Liver (tissue), 9 donors: Measurements from ENCODE around the gene PELI1. TPM values are rescaled to one million over a fixed set of nuclear protein-coding genes. Genes with fewer than 3 reads are reported as not detected.

ENCODE experiments used
- DNase-seq: peaks from one replicate; pipeline ENCODE4 v3.0.0-alpha.2; 2017; ENCODE audit warnings: low spot score
- H3K27ac ChIP-seq, 2 donors: one replicate each; pipeline ENCODE4 v1.7.0; 2013; ENCODE audit warnings: inconsistent platforms in 2 of 2, low read length in 2 of 2, control low read depth in 1 of 2, low read depth in 1 of 2, mild to moderate bottlenecking in 1 of 2
- H3K27me3 ChIP-seq, 4 donors: one replicate each; pipeline versions ENCODE4 v1.6.1 to v1.7.0; 2013; ENCODE audit warnings: low read length in 3 of 4, inconsistent platforms in 1 of 4, mild to moderate bottlenecking in 1 of 4, moderate library complexity in 1 of 4; ENCODE audit not compliant: control insufficient read depth in 4 of 4, insufficient read depth in 4 of 4
- H3K36me3 ChIP-seq, 4 donors: one replicate each; pipeline versions ENCODE4 v1.6.1 to v1.7.0; 2013; ENCODE audit warnings: low read length in 3 of 4, mild to moderate bottlenecking in 3 of 4, low read depth in 1 of 4, moderate library complexity in 1 of 4; ENCODE audit not compliant: control insufficient read depth in 4 of 4, insufficient read depth in 3 of 4
- H3K4me1 ChIP-seq, 4 donors: one replicate each; pipeline versions ENCODE4 v1.6.1 to v1.7.0; 2013; ENCODE audit warnings: low read length in 3 of 4, mild to moderate bottlenecking in 3 of 4, moderate library complexity in 1 of 4; ENCODE audit not compliant: control insufficient read depth in 4 of 4, insufficient read depth in 4 of 4
- H3K4me3 ChIP-seq, 3 donors: one replicate each; pipeline versions ENCODE4 v1.6.1 to v1.7.0; 2013; ENCODE audit warnings: low read length in 3 of 3, control low read depth in 1 of 3, low read depth in 1 of 3, mild to moderate bottlenecking in 1 of 3
- H3K9ac ChIP-seq, 2 donors: one replicate each; pipeline ENCODE4 v1.7.0; 2013; ENCODE audit warnings: low read length in 2 of 2, mild to moderate bottlenecking in 2 of 2, moderate library complexity in 2 of 2, control low read depth in 1 of 2, low read depth in 1 of 2
- H3K9me3 ChIP-seq, 4 donors: one replicate each; pipeline versions ENCODE4 v1.6.1 to v1.7.0; 2013; ENCODE audit warnings: low read length in 3 of 4; ENCODE audit not compliant: control insufficient read depth in 4 of 4
- EGR1 ChIP-seq, 2 donors: IDR thresholded peaks; 2 replicates each; pipeline ENCODE4 v1.6.1; 2016 to 2018; ENCODE audit warnings: antibody characterized with exemption in 2 of 2, low read depth in 2 of 2
- FOXA1 ChIP-seq: IDR thresholded peaks from 2 replicates; pipeline ENCODE4 v1.6.1; 2016; ENCODE audit warnings: antibody characterized with exemption
- GABPA ChIP-seq, 2 donors: IDR thresholded peaks in 1 of 2; conservative IDR thresholded peaks in 1 of 2; 2 replicates each; pipeline ENCODE4 v1.6.1; 2016; ENCODE audit warnings: antibody characterized with exemption in 2 of 2, mild to moderate bottlenecking in 1 of 2, moderate library complexity in 1 of 2
- HNF4A ChIP-seq, 2 donors: conservative IDR thresholded peaks; 2 replicates each; pipeline ENCODE4 v1.6.1; 2016; ENCODE audit warnings: antibody characterized with exemption in 2 of 2, mild to moderate bottlenecking in 2 of 2
- JUND ChIP-seq, 2 donors: IDR thresholded peaks; 2 replicates each; pipeline ENCODE4 v1.6.1; 2016; ENCODE audit warnings: antibody characterized with exemption in 2 of 2
- NR2F2 ChIP-seq: IDR thresholded peaks from 2 replicates; pipeline ENCODE4 v1.6.1; 2016; ENCODE audit warnings: antibody characterized with exemption
- RAD21 ChIP-seq, 2 donors: IDR thresholded peaks; 2 replicates each; pipeline ENCODE4 v1.6.1; 2016; ENCODE audit warnings: antibody characterized with exemption in 2 of 2, mild to moderate bottlenecking in 2 of 2
- RXRA ChIP-seq, 2 donors: IDR thresholded peaks; 2 replicates each; pipeline ENCODE4 v1.6.1; 2017 to 2018; ENCODE audit warnings: antibody characterized with exemption in 2 of 2, mild to moderate bottlenecking in 1 of 2
- SP1 ChIP-seq: IDR thresholded peaks from 2 replicates; pipeline ENCODE4 v1.6.1; 2018; ENCODE audit warnings: antibody characterized with exemption, mild to moderate bottlenecking
- YY1 ChIP-seq: IDR thresholded peaks from 2 replicates; pipeline ENCODE4 v1.6.1; 2016; ENCODE audit warnings: antibody characterized with exemption, mild to moderate bottlenecking
- WGBS: extraction: QIAGEN DNeasy Blood & Tissue Kit; methylation state at CpG from one replicate; pipeline ENCODE4 v1.1.7; 2013; 5-methylcytosine and 5-hydroxymethylcytosine counted together
- polyA plus RNA-seq, 2 donors: library from polyadenylated mRNA; stranded (reverse) in 1 of 2; unstranded in 1 of 2; fragments of 200-250 nt in 1 of 2; fragments of >200 nt in 1 of 2; fragmentation: Nextera tagmentation in 1 of 2; extraction: Ambion mirVana in 1 of 2; gene quantifications; one replicate each; pipeline versions ENCODE4 v1.2.1 to v1.2.3, GENCODE V29; 2013 to 2015
- total RNA-seq, 2 donors: library from RNA; depleted of rRNA; stranded (reverse); fragments of >200 nt; gene quantifications; one replicate each; pipeline ENCODE4 v1.2.3, GENCODE V29; 2014
- TF ChIP-seq, protein P1 (sequence below): fragments of 150-350 bp; IDR thresholded peaks from 2 replicates; pipeline ENCODE4 v1.5.1; 2017; ENCODE audit warnings: improper control_type of control experiment, low read depth, low read length; ENCODE audit not compliant: missing input control
- TF ChIP-seq, protein P2 (sequence below): IDR thresholded peaks from 2 replicates; pipeline ENCODE4 v1.6.1; 2016; ENCODE audit warnings: antibody characterized with exemption
- TF ChIP-seq, protein P3 (sequence below): IDR thresholded peaks from 2 replicates; pipeline ENCODE4 v1.6.1; 2016; ENCODE audit warnings: antibody characterized with exemption, mild to moderate bottlenecking
- TF ChIP-seq, protein P4 (sequence below): IDR thresholded peaks from 2 replicates; pipeline ENCODE4 v1.6.1; 2016; ENCODE audit warnings: antibody characterized with exemption
- TF ChIP-seq, protein P5 (sequence below): IDR thresholded peaks from 2 replicates; pipeline ENCODE4 v1.6.1; 2016; ENCODE audit warnings: antibody characterized with exemption
- donor health status: healthy.
- donor health status: healthy.
- donor health status: healthy.
- donor health status: healthy.
- donor health status: healthy.

PELI1 gene
- total and polyA plus RNA-seq, 4 donors, result 4.5 to 21.3 (median 7.4) TPM

DNA sequence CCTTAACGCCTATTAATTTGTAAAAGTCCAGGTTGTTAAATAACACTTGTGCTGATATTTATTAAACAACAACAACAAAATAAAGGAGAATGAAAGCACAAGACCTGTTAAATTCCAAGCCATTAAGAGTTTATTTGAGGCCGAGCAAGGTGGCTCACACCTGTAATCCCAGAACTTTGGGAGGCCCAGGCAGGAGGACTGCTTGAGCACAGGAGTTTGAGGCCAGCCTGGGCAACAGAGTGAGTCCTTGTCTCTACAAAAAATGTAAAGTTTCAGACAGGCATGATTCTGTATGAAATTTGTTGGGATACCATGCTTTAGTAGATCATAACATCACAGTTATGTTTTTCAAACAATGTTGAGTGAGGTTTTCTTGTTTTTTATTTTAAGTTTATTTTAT, 17.1 kb downstream of the PELI1 start:
- no peaks in the 10 kb centered on the region for H3K27me3 ChIP-seq
- 92% methylated on average over 2 of the region's 2 CpGs for WGBS
- TF ChIP-seq EGR1 (IDR thresholded peaks at IDR 0.05; ENCODE audit: low read depth in 2 of 2) (no peak), YY1 (no peak), JUND (IDR thresholded peaks at IDR 0.05) (no peak), RAD21 (IDR thresholded peaks at IDR 0.05) (no peak), GABPA (IDR thresholded peaks at IDR 0.05 in 1 of 2, conservative IDR thresholded peaks at IDR 0.05 in 1 of 2) (no peak), NR2F2 (no peak)
- TF ChIP-seq, protein P1, sequence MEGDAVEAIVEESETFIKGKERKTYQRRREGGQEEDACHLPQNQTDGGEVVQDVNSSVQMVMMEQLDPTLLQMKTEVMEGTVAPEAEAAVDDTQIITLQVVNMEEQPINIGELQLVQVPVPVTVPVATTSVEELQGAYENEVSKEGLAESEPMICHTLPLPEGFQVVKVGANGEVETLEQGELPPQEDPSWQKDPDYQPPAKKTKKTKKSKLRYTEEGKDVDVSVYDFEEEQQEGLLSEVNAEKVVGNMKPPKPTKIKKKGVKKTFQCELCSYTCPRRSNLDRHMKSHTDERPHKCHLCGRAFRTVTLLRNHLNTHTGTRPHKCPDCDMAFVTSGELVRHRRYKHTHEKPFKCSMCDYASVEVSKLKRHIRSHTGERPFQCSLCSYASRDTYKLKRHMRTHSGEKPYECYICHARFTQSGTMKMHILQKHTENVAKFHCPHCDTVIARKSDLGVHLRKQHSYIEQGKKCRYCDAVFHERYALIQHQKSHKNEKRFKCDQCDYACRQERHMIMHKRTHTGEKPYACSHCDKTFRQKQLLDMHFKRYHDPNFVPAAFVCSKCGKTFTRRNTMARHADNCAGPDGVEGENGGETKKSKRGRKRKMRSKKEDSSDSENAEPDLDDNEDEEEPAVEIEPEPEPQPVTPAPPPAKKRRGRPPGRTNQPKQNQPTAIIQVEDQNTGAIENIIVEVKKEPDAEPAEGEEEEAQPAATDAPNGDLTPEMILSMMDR, result no peak
- TF ChIP-seq, protein P2, sequence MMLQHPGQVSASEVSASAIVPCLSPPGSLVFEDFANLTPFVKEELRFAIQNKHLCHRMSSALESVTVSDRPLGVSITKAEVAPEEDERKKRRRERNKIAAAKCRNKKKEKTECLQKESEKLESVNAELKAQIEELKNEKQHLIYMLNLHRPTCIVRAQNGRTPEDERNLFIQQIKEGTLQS, result no peak
- TF ChIP-seq, protein P3, sequence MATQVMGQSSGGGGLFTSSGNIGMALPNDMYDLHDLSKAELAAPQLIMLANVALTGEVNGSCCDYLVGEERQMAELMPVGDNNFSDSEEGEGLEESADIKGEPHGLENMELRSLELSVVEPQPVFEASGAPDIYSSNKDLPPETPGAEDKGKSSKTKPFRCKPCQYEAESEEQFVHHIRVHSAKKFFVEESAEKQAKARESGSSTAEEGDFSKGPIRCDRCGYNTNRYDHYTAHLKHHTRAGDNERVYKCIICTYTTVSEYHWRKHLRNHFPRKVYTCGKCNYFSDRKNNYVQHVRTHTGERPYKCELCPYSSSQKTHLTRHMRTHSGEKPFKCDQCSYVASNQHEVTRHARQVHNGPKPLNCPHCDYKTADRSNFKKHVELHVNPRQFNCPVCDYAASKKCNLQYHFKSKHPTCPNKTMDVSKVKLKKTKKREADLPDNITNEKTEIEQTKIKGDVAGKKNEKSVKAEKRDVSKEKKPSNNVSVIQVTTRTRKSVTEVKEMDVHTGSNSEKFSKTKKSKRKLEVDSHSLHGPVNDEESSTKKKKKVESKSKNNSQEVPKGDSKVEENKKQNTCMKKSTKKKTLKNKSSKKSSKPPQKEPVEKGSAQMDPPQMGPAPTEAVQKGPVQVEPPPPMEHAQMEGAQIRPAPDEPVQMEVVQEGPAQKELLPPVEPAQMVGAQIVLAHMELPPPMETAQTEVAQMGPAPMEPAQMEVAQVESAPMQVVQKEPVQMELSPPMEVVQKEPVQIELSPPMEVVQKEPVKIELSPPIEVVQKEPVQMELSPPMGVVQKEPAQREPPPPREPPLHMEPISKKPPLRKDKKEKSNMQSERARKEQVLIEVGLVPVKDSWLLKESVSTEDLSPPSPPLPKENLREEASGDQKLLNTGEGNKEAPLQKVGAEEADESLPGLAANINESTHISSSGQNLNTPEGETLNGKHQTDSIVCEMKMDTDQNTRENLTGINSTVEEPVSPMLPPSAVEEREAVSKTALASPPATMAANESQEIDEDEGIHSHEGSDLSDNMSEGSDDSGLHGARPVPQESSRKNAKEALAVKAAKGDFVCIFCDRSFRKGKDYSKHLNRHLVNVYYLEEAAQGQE, result no peak
- TF ChIP-seq, protein P4, sequence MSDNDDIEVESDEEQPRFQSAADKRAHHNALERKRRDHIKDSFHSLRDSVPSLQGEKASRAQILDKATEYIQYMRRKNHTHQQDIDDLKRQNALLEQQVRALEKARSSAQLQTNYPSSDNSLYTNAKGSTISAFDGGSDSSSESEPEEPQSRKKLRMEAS, result no peak
- no peak for DNase-seq
- H3K9ac ChIP-seq, result no peak overlapping the region
- peaks cover 0 to 4% (median 0%) of the 10 kb centered on the region in 4 donors for H3K4me1 ChIP-seq
- H3K27ac ChIP-seq, result no peak overlapping the region
- H3K36me3 ChIP-seq, result no peaks in the 10 kb centered on the region
- H3K9me3 ChIP-seq, result no peaks in the 10 kb centered on the region
- H3K4me3 ChIP-seq, result no peak overlapping the region

DNA sequence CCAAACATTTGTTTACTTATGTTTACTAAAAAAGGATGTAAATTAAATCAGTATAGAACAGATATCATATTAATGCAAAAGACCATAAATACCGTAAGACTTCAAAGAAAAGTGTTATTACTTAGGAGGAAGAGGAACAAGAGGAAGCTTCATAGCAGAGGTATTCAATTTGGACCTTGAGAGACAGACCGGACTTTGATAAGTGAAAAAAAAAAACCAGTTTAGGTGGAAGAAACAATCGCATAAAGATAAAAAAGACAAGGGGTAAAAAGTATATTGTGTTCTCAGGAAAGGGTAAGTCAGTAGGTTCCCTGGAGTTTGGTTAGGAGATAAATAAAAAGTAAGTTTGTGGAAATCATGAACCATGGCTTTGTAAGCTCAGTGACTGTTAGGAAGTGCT, 17.6 kb downstream of the PELI1 start:
- WGBS, result 70% methylated on average over 3 of the region's 3 CpGs
- no peak overlapping the region for H3K4me3 ChIP-seq
- peaks cover 0 to under 1% (median 0%) of the 10 kb centered on the region in 4 donors for H3K4me1 ChIP-seq
- H3K9ac ChIP-seq, result no peak overlapping the region
- H3K27me3 ChIP-seq, result no peaks in the 10 kb centered on the region
- H3K36me3 ChIP-seq, result no peaks in the 10 kb centered on the region
- TF ChIP-seq HNF4A (conservative IDR thresholded peaks at IDR 0.05) (no peak), RXRA (IDR thresholded peaks at IDR 0.05) (no peak), SP1 (no peak)
- H3K9me3 ChIP-seq, result no peaks in the 10 kb centered on the region
- H3K27ac ChIP-seq, result no peak overlapping the region
- no peak for DNase-seq

DNA sequence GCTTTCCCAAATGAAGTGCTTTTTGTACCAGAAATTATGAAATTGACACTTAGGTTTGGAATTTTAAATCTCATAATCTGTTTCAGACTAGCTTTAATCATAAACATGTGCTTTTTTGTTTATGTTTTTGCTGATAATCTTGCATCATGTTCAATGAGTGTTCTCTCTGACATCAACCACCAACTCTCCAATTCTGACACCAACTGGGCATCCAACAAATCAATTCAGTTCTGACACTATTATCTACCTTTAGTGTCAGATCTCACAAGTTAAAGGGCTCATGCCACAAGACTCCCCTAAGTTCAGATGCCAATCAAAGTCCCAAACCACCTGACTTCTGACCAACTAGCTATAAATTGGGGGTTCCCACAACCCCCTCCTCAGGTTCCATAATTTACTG, 19.6 kb downstream of the PELI1 start:
- no peak overlapping the region for H3K9ac ChIP-seq
- DNase-seq, result no peak
- TF ChIP-seq RXRA (IDR thresholded peaks at IDR 0.05), result no peak
- TF ChIP-seq, protein P5, sequence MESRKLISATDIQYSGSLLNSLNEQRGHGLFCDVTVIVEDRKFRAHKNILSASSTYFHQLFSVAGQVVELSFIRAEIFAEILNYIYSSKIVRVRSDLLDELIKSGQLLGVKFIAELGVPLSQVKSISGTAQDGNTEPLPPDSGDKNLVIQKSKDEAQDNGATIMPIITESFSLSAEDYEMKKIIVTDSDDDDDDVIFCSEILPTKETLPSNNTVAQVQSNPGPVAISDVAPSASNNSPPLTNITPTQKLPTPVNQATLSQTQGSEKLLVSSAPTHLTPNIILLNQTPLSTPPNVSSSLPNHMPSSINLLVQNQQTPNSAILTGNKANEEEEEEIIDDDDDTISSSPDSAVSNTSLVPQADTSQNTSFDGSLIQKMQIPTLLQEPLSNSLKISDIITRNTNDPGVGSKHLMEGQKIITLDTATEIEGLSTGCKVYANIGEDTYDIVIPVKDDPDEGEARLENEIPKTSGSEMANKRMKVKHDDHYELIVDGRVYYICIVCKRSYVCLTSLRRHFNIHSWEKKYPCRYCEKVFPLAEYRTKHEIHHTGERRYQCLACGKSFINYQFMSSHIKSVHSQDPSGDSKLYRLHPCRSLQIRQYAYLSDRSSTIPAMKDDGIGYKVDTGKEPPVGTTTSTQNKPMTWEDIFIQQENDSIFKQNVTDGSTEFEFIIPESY, result no peak
- TF ChIP-seq NR2F2, result no peak
- no peak for TF ChIP-seq FOXA1
- TF ChIP-seq, protein P4, result no peak
- TF ChIP-seq, protein P1, result no peak
- no peak for TF ChIP-seq RAD21 (IDR thresholded peaks at IDR 0.05)
- no peak for TF ChIP-seq JUND (IDR thresholded peaks at IDR 0.05)
- TF ChIP-seq YY1, result no peak

More for the DNA sequence above, 19.6 kb downstream of the PELI1 start:
- Histone ChIP-seq H3K27me3 (no peaks in the 10 kb centered on the region), H3K36me3 (no peaks in the 10 kb centered on the region), H3K4me3 (no peak overlapping the region), H3K27ac (no peak overlapping the region), H3K4me1 (peaks cover 0 to 2% (median 0%) of the 10 kb centered on the region in 4 donors), H3K9me3 (no peaks in the 10 kb centered on the region)
